Lower leg skin (tissue), 4 donors: Measurements from ENCODE around the gene CTNNAL1. TPM values are rescaled to one million over a fixed set of nuclear protein-coding genes. Genes with fewer than 3 reads are reported as not detected.

Experiments
- DNase-seq, 2 donors: peaks; one replicate each; pipeline ENCODE4 v3.0.0-alpha.2; 2019; ENCODE audit warnings: low spot score in 2 of 2
- H3K4me3 ChIP-seq: fragments of 200-600 bp; sonication (generic); 2 replicates; pipeline ENCODE4 v1.5.1; 2017; ENCODE audit warnings: mild to moderate bottlenecking, low read depth; ENCODE audit not compliant: poor library complexity, severe bottlenecking
- POLR2A ChIP-seq, 2 donors: fragments of 450-650 bp; IDR thresholded peaks; one replicate each; pipeline ENCODE4 v1.6.1; 2016 to 2017; ENCODE audit warnings: antibody characterized with exemption in 2 of 2, mild to moderate bottlenecking in 1 of 2, moderate library complexity in 1 of 2
- WGBS, 2 donors: methylation state at CpG; one replicate each; pipeline ENCODE4 v1.1.5; 2018; 5-methylcytosine and 5-hydroxymethylcytosine counted together
- intact Hi-C: fragments of 100-400 bp; cut with DNase I; formaldehyde crosslinking; loops from one replicate; pipeline ENCODE4 v1.15.0; 2023; ENCODE audit warnings: low total_unique reads
- total RNA-seq, 4 donors: library from RNA; depleted of rRNA; stranded (reverse); fragments of >200 nt; gene quantifications; one replicate each; pipeline ENCODE4 v1.1.0, GENCODE V29; 2016
- TF ChIP-seq, protein P1 (sequence below), 3 donors: fragments of 450-650 bp; IDR thresholded peaks; one replicate each; pipeline ENCODE4 v1.5.1; 2016; ENCODE audit warnings: antibody characterized with exemption in 3 of 3, mild to moderate bottlenecking in 3 of 3, moderate library complexity in 2 of 3

Gene CTNNAL1
- total RNA-seq, 4 donors from 2014 or later: 15.1 to 21.7 (median 17.6) TPM

DNA sequence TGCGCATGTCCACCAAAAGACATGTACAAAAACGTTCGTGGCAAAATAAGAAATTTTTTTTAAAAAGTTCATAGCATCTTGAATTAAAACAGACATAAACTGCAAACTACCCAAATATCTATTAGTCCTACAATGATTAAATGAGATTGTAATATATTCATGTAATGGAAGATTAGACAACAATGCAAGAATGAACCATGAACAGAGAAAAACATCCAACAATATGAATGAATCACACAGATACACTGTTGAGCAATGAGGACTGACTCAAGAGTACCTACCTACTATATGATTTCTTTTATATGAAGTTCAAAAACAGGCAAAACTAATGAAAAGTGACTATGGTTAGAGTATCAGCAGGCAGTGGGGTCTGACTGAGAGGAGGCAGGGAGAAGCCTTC is 17.9 kb upstream of the CTNNAL1 start:
- DNase-seq: no peak
- 89 to 91% methylated on average over 3 of the region's 3 CpGs for WGBS, 2 donors
- intact Hi-C loops: no loop called here
- no peak overlapping the region for H3K4me3 ChIP-seq
- TF ChIP-seq, protein P1, sequence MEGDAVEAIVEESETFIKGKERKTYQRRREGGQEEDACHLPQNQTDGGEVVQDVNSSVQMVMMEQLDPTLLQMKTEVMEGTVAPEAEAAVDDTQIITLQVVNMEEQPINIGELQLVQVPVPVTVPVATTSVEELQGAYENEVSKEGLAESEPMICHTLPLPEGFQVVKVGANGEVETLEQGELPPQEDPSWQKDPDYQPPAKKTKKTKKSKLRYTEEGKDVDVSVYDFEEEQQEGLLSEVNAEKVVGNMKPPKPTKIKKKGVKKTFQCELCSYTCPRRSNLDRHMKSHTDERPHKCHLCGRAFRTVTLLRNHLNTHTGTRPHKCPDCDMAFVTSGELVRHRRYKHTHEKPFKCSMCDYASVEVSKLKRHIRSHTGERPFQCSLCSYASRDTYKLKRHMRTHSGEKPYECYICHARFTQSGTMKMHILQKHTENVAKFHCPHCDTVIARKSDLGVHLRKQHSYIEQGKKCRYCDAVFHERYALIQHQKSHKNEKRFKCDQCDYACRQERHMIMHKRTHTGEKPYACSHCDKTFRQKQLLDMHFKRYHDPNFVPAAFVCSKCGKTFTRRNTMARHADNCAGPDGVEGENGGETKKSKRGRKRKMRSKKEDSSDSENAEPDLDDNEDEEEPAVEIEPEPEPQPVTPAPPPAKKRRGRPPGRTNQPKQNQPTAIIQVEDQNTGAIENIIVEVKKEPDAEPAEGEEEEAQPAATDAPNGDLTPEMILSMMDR (IDR thresholded peaks at IDR 0.05): no peak
- no peak for TF ChIP-seq POLR2A (IDR thresholded peaks at IDR 0.05)

DNA sequence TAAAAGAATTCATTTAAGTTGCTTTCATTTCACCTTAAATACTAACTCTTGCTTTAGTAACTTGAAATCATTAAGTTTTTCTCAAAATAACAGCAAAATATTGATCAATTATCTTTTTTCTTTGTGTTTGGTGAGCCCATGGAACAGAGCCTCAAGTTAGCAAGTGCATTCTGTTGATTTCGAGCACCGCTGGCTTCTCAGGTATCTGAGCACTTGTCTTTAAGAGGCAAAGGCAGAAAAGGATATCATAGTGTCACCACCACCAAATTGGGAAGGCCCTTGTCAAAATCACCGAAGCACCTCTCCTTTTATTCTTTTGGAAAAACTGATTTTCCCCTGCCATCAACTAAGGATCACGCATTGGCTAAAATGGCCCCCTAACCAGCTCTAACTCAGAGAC is 17.1 kb upstream of the CTNNAL1 start:
- no peak for TF ChIP-seq POLR2A (IDR thresholded peaks at IDR 0.05)
- TF ChIP-seq, protein P1 (IDR thresholded peaks at IDR 0.05): no peak

DNA sequence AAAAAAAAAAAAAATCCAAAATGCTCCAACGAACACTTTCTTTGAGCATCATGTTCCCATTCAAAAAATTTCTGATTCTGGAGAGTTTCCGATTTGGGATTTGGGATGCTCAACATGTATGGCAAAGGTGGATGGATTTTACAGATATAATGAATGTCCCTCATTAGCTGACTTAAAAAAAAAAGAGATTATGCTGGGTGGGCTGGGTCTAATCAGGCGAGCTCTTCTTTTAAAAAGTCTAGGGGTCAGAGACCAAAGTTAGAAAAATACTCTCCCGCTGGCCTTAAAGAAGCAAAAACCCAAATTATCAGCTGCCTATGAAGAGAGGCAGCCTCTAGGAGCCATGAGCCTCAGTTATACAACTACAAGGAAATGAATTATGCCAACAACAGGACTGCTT is 15.2 kb upstream of the CTNNAL1 start:
- 98 to 99% methylated on average over 4 of the region's 4 CpGs for WGBS, 2 donors
- TF ChIP-seq, protein P1 (IDR thresholded peaks at IDR 0.05): no peak
- TF ChIP-seq POLR2A (IDR thresholded peaks at IDR 0.05): no peak
- H3K4me3 ChIP-seq: no peak overlapping the region
- intact Hi-C loops: no loop called here
- DNase-seq: no peak

More for the DNA sequence above, 17.1 kb upstream of the CTNNAL1 start:
- intact Hi-C loops: no loop called here
- 97 to 98% methylated on average over 4 of the region's 4 CpGs for WGBS, 2 donors
- no peak for DNase-seq
- no peak overlapping the region for H3K4me3 ChIP-seq

DNA sequence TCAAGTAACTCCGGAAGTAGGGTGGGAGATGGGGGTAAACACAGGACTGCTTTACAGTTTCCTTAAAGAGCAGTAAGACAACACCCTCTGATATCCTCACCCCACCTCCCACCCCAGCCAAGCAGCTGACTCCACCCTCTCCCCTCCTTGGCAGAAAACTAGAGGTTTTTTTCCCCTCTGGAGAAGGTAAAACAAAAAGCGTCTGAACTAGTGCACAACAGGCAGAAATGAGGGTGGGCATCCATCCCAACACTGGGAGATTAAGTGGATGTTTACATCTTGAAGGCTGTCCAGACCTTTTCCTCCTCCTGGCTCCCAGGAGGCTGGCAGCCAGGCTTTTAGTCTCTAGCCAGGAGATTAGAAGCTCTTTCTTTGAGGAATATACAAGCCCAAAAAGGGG is 13.9 kb upstream of the CTNNAL1 start:
- intact Hi-C loops: no loop called here
- TF ChIP-seq, protein P1 (IDR thresholded peaks at IDR 0.05): no peak
- DNase-seq: no peak
- WGBS, 2 donors: 50 to 71% methylated on average over 2 of the region's 2 CpGs
- H3K4me3 ChIP-seq: no peak overlapping the region

DNA sequence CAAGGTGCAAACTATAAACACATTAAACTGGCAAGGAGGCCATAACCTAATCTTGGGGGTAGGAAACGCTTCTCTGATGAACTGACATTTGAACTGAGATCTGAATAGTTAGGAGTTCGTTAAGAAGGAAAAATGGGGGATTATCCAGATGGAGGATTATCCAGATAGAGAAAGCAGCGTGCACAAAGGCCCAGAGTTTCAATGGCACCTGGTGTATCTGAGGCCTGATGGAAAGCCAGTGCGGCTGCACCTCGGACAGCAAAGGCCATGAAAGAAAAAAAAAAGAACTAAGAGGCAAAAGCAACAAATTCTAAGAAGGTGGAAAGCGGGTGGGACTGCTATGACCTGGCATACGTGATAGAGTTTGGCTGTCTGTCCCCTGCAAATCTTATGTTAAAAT is 13.0 kb upstream of the CTNNAL1 start:
- no peak for DNase-seq
- intact Hi-C loops: no loop called here
- no peak for TF ChIP-seq POLR2A (IDR thresholded peaks at IDR 0.05)
- 92 to 94% methylated on average over 7 of the region's 7 CpGs for WGBS, 2 donors
- no peak overlapping the region for H3K4me3 ChIP-seq

DNA sequence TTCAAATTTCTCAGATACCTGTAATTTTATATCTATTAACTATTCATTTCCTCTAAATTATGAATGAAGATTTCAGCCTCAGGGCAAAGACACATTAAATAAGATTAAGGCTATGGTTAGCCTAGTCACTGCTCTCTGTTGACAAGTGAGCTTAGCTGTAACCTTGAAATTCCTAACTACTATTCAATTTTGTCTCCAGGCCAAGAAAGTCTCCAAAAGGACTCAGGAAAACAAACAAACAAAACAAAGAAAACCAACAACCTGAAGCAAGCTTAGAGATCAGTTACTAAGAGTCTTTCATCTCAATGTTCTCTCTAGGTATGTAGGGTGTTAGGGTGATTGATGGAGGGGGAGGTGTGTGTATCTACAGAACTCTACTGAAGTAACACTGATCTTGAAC is 9.6 kb upstream of the CTNNAL1 start:
- TF ChIP-seq POLR2A (IDR thresholded peaks at IDR 0.05): no peak
- DNase-seq: no peak

DNA sequence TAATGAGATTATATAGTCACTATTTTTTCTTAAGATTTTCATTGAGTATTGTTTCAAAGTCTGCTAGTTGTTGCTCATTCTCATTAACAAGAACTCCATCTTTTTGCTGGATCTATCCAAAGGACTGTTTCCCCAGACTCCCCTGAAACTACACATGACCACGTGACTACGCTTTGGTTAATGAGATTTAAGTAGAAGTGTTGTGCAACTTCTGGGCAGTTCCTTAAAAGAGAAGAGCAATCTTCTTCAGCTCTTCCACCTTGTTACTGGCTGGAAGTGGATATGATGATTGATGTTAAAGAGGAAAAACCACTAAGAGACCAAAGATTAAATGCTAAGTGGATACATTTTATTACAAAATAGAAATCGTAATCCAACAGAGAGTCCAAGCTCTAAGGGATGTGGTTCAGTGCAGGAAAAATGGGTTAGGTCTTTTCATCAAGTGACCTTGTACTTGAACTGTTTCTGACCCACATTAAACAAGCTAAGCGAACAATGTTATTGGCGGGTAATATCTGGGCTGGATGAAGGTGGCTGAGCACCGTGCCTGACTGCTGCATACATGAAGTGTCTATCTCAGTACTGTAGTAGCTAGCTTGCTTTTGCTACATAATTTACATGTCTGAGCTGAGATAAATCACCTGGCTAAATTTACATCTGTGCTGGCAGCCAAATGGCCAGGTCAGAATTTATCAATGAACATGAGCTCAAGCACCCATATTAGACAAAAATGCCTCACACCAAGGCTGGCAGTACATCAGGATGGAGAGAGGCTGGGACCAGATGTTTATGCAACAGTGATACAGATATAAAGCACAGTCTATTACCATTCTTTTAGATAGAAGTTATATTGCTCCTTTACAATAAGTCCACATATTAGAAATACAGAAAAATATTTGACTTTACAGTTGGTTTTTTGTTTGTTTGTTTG is 7.5 kb upstream of the CTNNAL1 start:
- no peak for DNase-seq
- WGBS, 2 donors: 68 to 72% methylated on average over 6 of the region's 6 CpGs
- H3K4me3 ChIP-seq: no peak overlapping the region
- TF ChIP-seq, protein P1 (IDR thresholded peaks at IDR 0.05): no peak
- no peak for TF ChIP-seq POLR2A (IDR thresholded peaks at IDR 0.05)
- intact Hi-C loops: no loop called here

More for the DNA sequence above, 9.6 kb upstream of the CTNNAL1 start:
- intact Hi-C loops: no loop called here
- H3K4me3 ChIP-seq: no peak overlapping the region
